Epidermal melanocyte (primary cell): Measurements from ENCODE around the gene ZNF385A.

Experiments
- DNase-seq: peaks from one replicate; pipeline ENCODE4 v3.0.0; 2011; ENCODE audit warnings: low spot score; ENCODE audit not compliant: insufficient read length

Gene ZNF385A

GRCh38 chr12:54393743-54394142 is 9.2 kb upstream of the ZNF385A start:
- DNase-seq: no peak

GRCh38 chr12:54393207-54393609 is 8.7 kb upstream of the ZNF385A start:
- DNase-seq: no peak

GRCh38 chr12:54392485-54393206 is 8.1 kb upstream of the ZNF385A start:
- no peak for DNase-seq

GRCh38 chr12:54390668-54391551 is 6.4 kb upstream of the ZNF385A start:
- no peak for DNase-seq

- no peak for DNase-seq
Observed at GRCh38 chr12:54390176-54390667, 5.7 kb upstream of the ZNF385A start.

- no peak for DNase-seq
Observed at GRCh38 chr12:54389607-54390175, 5.2 kb upstream of the ZNF385A start.

- no peak for DNase-seq
Observed at GRCh38 chr12:54389134-54389508, 4.6 kb upstream of the ZNF385A start.

- no peak for DNase-seq
Observed at GRCh38 chr12:54388237-54389133, 4.0 kb upstream of the ZNF385A start.

GRCh38 chr12:54387114-54387467 is 2.6 kb upstream of the ZNF385A start:
- no peak for DNase-seq

- DNase-seq: no peak
Observed at GRCh38 chr12:54386403-54387113, 2.0 kb upstream of the ZNF385A start.

GRCh38 chr12:54385251-54385914 is 850 bp upstream of the ZNF385A start:
- DNase-seq: no peak

- no peak for DNase-seq
Observed at GRCh38 chr12:54383041-54383609, 1.4 kb downstream of the ZNF385A start.

GRCh38 chr12:54381136-54381535 is 3.4 kb downstream of the ZNF385A start:
- DNase-seq: no peak

GRCh38 chr12:54379398-54380201 is 4.9 kb downstream of the ZNF385A start:
- DNase-seq: peak; percentile 98

GRCh38 chr12:54378796-54379397 is 5.6 kb downstream of the ZNF385A start:
- peak; percentile 84 for DNase-seq

GRCh38 chr12:54377797-54378515 is 6.6 kb downstream of the ZNF385A start:
- no peak for DNase-seq

- DNase-seq: no peak
Observed at GRCh38 chr12:54377007-54377406, 7.5 kb downstream of the ZNF385A start.

- DNase-seq: no peak
Observed at GRCh38 chr12:54376596-54376995, 7.9 kb downstream of the ZNF385A start.
